MM.1S (cell line): ENCODE data around the gene SHROOM3.

Experiments
- EZH2 ChIP-seq: fragments of 300-600 bp; sonication (generic); optimal IDR thresholded peaks from 2 replicates; pipeline ENCODE3; 2017; ENCODE audit warnings: low read depth, mild to moderate bottlenecking, antibody characterized with exemption, low read length, mixed read lengths
- EZH2phosphoT487 ChIP-seq: fragments of 300-600 bp; sonication (generic); IDR thresholded peaks from 2 replicates; pipeline ENCODE4 v1.6.1; 2018; ENCODE audit warnings: antibody characterized with exemption, low read length
- TF ChIP-seq, protein P1 (sequence below): fragments of 300-600 bp; sonication (generic); IDR thresholded peaks from 2 replicates; pipeline ENCODE4 v1.5.1; 2016; ENCODE audit warnings: antibody characterized with exemption, low read length, mixed read lengths

DNA sequence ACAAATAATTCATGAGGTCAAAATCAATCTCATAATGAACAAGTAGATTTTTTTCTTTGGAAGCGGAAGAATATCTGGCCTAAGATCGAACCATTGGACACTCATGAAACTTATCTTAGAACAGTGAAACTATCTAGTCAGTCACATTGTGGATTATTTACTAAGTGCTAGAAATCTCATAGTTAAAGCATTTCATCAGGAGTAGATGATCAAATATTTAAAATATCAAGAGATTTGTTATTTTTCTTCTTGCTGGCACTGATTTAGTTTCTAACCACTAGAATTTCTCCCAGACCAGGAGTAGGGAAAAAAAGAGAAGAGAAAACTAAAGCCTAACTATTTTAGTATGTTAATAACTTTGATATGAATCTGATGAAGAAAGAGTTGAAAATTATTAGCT is 105.5 kb downstream of the SHROOM3 start:
- TF ChIP-seq EZH2: no peak
- TF ChIP-seq, protein P1, sequence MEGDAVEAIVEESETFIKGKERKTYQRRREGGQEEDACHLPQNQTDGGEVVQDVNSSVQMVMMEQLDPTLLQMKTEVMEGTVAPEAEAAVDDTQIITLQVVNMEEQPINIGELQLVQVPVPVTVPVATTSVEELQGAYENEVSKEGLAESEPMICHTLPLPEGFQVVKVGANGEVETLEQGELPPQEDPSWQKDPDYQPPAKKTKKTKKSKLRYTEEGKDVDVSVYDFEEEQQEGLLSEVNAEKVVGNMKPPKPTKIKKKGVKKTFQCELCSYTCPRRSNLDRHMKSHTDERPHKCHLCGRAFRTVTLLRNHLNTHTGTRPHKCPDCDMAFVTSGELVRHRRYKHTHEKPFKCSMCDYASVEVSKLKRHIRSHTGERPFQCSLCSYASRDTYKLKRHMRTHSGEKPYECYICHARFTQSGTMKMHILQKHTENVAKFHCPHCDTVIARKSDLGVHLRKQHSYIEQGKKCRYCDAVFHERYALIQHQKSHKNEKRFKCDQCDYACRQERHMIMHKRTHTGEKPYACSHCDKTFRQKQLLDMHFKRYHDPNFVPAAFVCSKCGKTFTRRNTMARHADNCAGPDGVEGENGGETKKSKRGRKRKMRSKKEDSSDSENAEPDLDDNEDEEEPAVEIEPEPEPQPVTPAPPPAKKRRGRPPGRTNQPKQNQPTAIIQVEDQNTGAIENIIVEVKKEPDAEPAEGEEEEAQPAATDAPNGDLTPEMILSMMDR: no peak
- TF ChIP-seq EZH2phosphoT487: no peak
